Stomach (tissue), 19 donors: ENCODE results near the gene C17orf78. TPM values are rescaled to one million over a fixed set of nuclear protein-coding genes. Genes with fewer than 3 reads are reported as not detected.

ENCODE experiments used
- DNase-seq, 2 donors: peaks; one replicate each; pipeline versions ENCODE4 v3.0.0 to v3.0.0-alpha.2; 2013 to 2019
- H3K27ac ChIP-seq, 5 donors: fragments of 200-600 bp in 4 of 5; sonication (generic) in 4 of 5; one replicate each; pipeline ENCODE4 v1.5.1; 2013 to 2019; ENCODE audit warnings: mild to moderate bottlenecking in 1 of 5, moderate library complexity in 1 of 5
- H3K27me3 ChIP-seq, 3 donors: fragments of 200-600 bp; sonication (generic); one replicate each; pipeline ENCODE4 v1.5.1; 2017 to 2019; ENCODE audit warnings: mixed run types in 1 of 3
- H3K36me3 ChIP-seq, 4 donors: fragments of 200-600 bp; sonication (generic); 1 replicate in 3 of 4; 2 replicates in 1 of 4; pipeline ENCODE4 v1.5.1; 2016 to 2019
- H3K4me1 ChIP-seq, 4 donors: fragments of 200-600 bp; sonication (generic); one replicate each; pipeline ENCODE4 v1.5.1; 2016 to 2019
- H3K4me3 ChIP-seq, 4 donors: fragments of 200-600 bp; sonication (generic) in 3 of 4; one replicate each; pipeline ENCODE4 v1.5.1; 2016 to 2019; ENCODE audit warnings: mild to moderate bottlenecking in 1 of 4
- H3K9me3 ChIP-seq, 4 donors: fragments of 200-600 bp; sonication (generic); one replicate each; pipeline ENCODE4 v1.5.1; 2016 to 2019
- EP300 ChIP-seq: sonication (generic); formaldehyde crosslinking; IDR thresholded peaks from one replicate; pipeline ENCODE4 v1.6.1; 2017; ENCODE audit warnings: antibody characterized with exemption
- POLR2A ChIP-seq, 4 donors: fragments of 450-650 bp; IDR thresholded peaks; one replicate each; pipeline ENCODE4 v1.6.1; 2016; ENCODE audit warnings: antibody characterized with exemption in 4 of 4, control low read depth in 2 of 4, mild to moderate bottlenecking in 1 of 4, moderate library complexity in 1 of 4
- POLR2AphosphoS5 ChIP-seq, 3 donors: sonication (generic); formaldehyde crosslinking; IDR thresholded peaks; one replicate each; pipeline ENCODE4 v1.6.1; 2016; ENCODE audit warnings: antibody characterized with exemption in 3 of 3
- WGBS, 5 donors: extraction: QIAGEN DNeasy Blood & Tissue Kit in 3 of 5; methylation state at CpG; one replicate each; pipeline versions ENCODE4 v1.1.5 to v1.1.7; 2013 to 2018; 5-methylcytosine and 5-hydroxymethylcytosine counted together
- intact Hi-C: fragments of 100-400 bp; cut with DNase I; formaldehyde crosslinking; loops from one replicate; pipeline ENCODE4 v1.15.1; 2023; ENCODE audit warnings: low total_unique reads
- long read RNA-seq, 10 donors: transcript quantifications; one replicate each; lab custom pipeline, GENCODE V29; 2026
- polyA plus RNA-seq, 3 donors: library from polyadenylated mRNA; stranded (reverse); fragments of 200-250 nt; gene quantifications; one replicate each; pipeline ENCODE4 v1.2.3, GENCODE V29; 2013
- total RNA-seq, 5 donors: library from RNA; depleted of rRNA; stranded (reverse); fragments of >200 nt; gene quantifications; one replicate each; pipeline versions ENCODE4 v1.1.0 to v1.2.3, GENCODE V29; 2014 to 2016
- TF ChIP-seq, protein P1 (sequence below), 7 experiments: fragments of 450-650 bp in 4 of 7; fragments of 200-600 bp in 3 of 7; sonication (generic) in 3 of 7; IDR thresholded peaks; one replicate each; pipeline ENCODE4 v1.5.1; 2016 to 2019; ENCODE audit warnings: antibody characterized with exemption in 7 of 7, control low read depth in 2 of 7, mild to moderate bottlenecking in 1 of 7
- donor health status: healthy with polysubstance abuse.
- donor health status: Bipolar disorder and iron deficiency.
- donor health status: healthy.

The C17orf78 gene
- total RNA-seq = not detected
- not detected for polyA plus RNA-seq
- long read RNA-seq, donor 1 = 0 reads
- long read RNA-seq, donor 2 = 0 reads
- long read RNA-seq, donor 3 = 0 reads
- long read RNA-seq, donor 4 = 0 reads
- long read RNA-seq, donor 5 = 0 reads
- long read RNA-seq, donor 6 = 0 reads
- long read RNA-seq, donor 7 = 0 reads
- long read RNA-seq, donor 8 = 0 reads
- long read RNA-seq, donor 9 = 0 reads
- long read RNA-seq, donor 10 = 0 reads

DNA sequence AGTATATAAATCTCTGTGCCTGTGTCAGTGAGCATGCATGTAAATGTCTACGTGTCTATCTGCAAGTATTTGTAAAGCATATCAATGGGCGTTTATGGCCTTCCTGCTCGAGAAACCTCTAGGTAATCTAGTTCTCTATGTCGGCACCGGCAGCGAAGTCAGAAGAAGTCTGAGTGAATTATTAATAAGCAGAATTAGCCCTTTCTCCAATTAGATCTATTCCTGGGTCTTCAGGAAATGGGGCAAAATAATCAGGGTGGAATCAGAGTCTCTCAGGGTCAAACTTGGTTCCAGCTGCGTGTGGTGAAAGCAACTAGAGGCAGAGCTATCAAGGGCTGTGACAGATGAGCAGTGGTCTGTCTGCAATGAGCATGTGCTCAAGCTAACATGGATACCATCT lies at the start of gene C17orf78:
C17orf78 (plus strand) TSS at position 280 of the 400 bp plus-strand sequence; CDS start at position 388, 108 bp downstream.
- Histone ChIP-seq H3K4me1 (peaks cover 0 to 5% (median 2%) of the 10 kb centered on the region in 4 donors), H3K9me3 (no peaks in the 10 kb centered on the region), H3K27me3 (no peaks in the 10 kb centered on the region), H3K36me3 (no peaks in the 10 kb centered on the region), H3K4me3 (no peak within 1 kb of the TSS), H3K27ac (no peak within 1 kb of the TSS)
- no peak for DNase-seq
- intact Hi-C loops = no loop called here
- TF ChIP-seq, protein P1, sequence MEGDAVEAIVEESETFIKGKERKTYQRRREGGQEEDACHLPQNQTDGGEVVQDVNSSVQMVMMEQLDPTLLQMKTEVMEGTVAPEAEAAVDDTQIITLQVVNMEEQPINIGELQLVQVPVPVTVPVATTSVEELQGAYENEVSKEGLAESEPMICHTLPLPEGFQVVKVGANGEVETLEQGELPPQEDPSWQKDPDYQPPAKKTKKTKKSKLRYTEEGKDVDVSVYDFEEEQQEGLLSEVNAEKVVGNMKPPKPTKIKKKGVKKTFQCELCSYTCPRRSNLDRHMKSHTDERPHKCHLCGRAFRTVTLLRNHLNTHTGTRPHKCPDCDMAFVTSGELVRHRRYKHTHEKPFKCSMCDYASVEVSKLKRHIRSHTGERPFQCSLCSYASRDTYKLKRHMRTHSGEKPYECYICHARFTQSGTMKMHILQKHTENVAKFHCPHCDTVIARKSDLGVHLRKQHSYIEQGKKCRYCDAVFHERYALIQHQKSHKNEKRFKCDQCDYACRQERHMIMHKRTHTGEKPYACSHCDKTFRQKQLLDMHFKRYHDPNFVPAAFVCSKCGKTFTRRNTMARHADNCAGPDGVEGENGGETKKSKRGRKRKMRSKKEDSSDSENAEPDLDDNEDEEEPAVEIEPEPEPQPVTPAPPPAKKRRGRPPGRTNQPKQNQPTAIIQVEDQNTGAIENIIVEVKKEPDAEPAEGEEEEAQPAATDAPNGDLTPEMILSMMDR (IDR thresholded peaks at IDR 0.05) = no peak
- TF ChIP-seq POLR2AphosphoS5 (IDR thresholded peaks at IDR 0.05) (no peak), POLR2A (IDR thresholded peaks at IDR 0.05) (no peak), EP300 (no peak)
- WGBS, 5 donors = 53 to 77% (median 64%) methylated on average over 7 of the region's 7 CpGs

DNA sequence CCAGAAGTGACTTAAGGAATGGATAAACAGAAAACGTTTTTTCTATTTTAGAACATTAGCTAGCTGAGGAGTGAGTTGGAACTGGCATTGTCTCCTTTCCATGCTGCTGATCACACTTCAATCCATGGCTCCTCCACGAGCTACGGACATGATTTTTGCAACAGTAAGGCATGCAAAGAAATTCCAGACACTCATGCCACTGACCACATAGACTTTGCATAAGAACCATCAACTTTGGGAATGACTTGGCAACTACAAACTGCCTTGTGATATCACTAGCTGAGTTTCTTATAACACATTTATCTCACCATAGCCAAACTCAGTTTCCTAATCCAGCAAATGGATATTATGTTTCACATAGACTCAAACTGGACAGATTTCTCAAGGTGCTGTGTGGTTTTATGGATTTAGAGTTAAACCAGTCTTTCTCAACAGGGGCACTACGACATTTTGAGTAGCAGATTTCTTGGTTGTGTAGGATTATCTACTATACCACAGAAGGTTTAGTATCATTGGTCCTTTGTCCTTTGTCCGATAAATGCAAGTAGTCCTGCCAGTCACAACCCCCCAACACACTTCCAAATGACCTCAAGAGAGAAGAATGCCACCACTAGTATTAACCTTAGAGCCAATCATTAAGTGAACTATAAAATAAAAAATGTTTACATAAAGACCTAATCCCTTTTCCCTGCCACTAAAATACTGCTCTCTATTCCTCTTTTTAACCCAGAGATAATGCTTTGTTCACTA lies 48.3 kb upstream of the C17orf78 start:
- H3K27me3 ChIP-seq = no peaks in the 10 kb centered on the region
- H3K9me3 ChIP-seq = no peaks in the 10 kb centered on the region
- no peak for DNase-seq
- TF ChIP-seq POLR2AphosphoS5 (IDR thresholded peaks at IDR 0.05) (no peak), EP300 (no peak), POLR2A (IDR thresholded peaks at IDR 0.05) (no peak)
- TF ChIP-seq, protein P1 (IDR thresholded peaks at IDR 0.05) = no peak
- intact Hi-C loops = no loop called here
- peaks cover 8 to 63% (median 46%) of the 10 kb centered on the region in 4 donors for H3K36me3 ChIP-seq
- no peak overlapping the region for H3K27ac ChIP-seq
- H3K4me3 ChIP-seq = no peak overlapping the region
- 75 to 84% (median 80%) methylated on average over 5 of the region's 5 CpGs for WGBS, 5 donors
- no peaks in the 10 kb centered on the region for H3K4me1 ChIP-seq

DNA sequence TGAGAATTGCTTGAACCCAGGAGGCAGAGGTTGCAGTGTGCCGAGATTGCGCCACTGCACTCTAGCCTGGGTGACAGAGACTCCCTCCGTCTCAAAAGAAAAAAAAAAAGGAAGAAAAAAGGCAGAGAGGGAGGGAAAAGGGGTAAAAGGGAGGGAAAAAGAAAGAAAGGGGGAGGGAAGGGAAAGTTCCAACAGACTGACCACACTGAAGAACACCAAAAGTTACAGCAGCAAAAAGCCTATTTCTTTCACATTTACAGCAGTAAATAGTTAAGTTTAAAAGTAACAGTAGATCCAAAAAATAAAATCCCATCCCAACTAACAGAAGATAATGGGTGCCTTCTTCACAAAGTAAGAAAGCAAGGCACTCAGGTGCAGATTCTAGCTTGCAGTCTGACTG lies 36.9 kb upstream of the C17orf78 start:
- TF ChIP-seq, protein P1 (IDR thresholded peaks at IDR 0.05) = no peak
- TF ChIP-seq POLR2AphosphoS5 (IDR thresholded peaks at IDR 0.05) (no peak), POLR2A (IDR thresholded peaks at IDR 0.05) (no peak), EP300 (no peak)

DNA sequence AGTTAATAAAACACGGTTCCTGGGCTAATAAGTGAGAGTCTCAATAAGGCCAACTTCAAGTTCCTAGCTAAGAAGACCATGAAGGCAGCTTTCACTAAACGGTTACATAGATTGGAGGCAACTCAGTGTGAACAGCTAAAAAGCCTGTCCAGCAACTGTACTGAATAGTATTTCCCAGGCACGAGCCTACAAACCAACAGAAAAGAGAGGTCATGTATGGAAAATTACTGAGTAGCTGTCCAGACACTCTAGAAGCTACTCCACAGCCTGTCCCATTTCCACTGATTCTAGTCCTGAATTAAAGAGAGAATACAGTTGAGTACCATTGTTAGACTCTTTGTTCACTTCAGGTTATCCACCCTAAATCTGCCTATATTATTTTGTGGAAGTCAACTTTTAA lies 36.5 kb upstream of the C17orf78 start:
- Histone ChIP-seq H3K36me3 (peaks cover 0 to 18% (median 10%) of the 10 kb centered on the region in 4 donors), H3K4me3 (no peak overlapping the region), H3K27me3 (no peaks in the 10 kb centered on the region), H3K9me3 (no peaks in the 10 kb centered on the region), H3K27ac (no peak overlapping the region), H3K4me1 (peaks cover 0 to 7% (median 0%) of the 10 kb centered on the region in 4 donors)
- no peak for DNase-seq
- intact Hi-C loops = no loop called here
- WGBS, 5 donors = 41 to 61% (median 58%) methylated on average over 3 of the region's 3 CpGs
- TF ChIP-seq POLR2AphosphoS5 (IDR thresholded peaks at IDR 0.05) (no peak), EP300 (no peak), POLR2A (IDR thresholded peaks at IDR 0.05) (no peak)
- TF ChIP-seq, protein P1 (IDR thresholded peaks at IDR 0.05) = no peak

More for the DNA sequence above, 36.9 kb upstream of the C17orf78 start:
- no peak for DNase-seq
- peaks cover 0 to 7% (median 0%) of the 10 kb centered on the region in 4 donors for H3K4me1 ChIP-seq
- H3K27me3 ChIP-seq = no peaks in the 10 kb centered on the region
- no peak overlapping the region for H3K27ac ChIP-seq
- H3K9me3 ChIP-seq = no peaks in the 10 kb centered on the region
- H3K36me3 ChIP-seq = peaks cover 0 to 18% (median 10%) of the 10 kb centered on the region in 4 donors
- no peak overlapping the region for H3K4me3 ChIP-seq
- 87 to 98% (median 93%) methylated on average over 3 of the region's 3 CpGs for WGBS, 5 donors
- intact Hi-C loops = no loop called here
